Stimulated activated CD4-positive, alpha-beta T cell treated with anti-CD3 and anti-CD28 coated beads, Interleukin-4, amount 100 ng/mL, for 4 hours (primary cell): Measurements from ENCODE around the gene TRIM14.

ENCODE experiments used
- DNase-seq, 2 experiments: peaks; one replicate each; pipeline ENCODE4 v3.0.0-alpha.2; 2020

Gene TRIM14

GRCh38 chr9:98118640-98119601 lies at the start of gene TRIM14:
Gene TRIM14, minus strand, starts transcription at chr9:98119222. Its CDS starts 34 bp downstream, at chr9:98119188.
- peak; percentile 52 to 60 for DNase-seq

- DNase-seq = no peak
Measured at GRCh38 chr9:98168153-98168780, 49.2 kb upstream of the TRIM14 start.

GRCh38 chr9:98164912-98165311 lies 45.9 kb upstream of the TRIM14 start:
- DNase-seq = no peak

GRCh38 chr9:98162613-98163012 lies 43.6 kb upstream of the TRIM14 start:
- no peak for DNase-seq

GRCh38 chr9:98161851-98162250 lies 42.8 kb upstream of the TRIM14 start:
- no peak for DNase-seq

- no peak for DNase-seq
Measured at GRCh38 chr9:98159790-98160189, 40.8 kb upstream of the TRIM14 start.

GRCh38 chr9:98159301-98159700 lies 40.3 kb upstream of the TRIM14 start:
- no peak for DNase-seq

GRCh38 chr9:98158071-98158831 lies 39.2 kb upstream of the TRIM14 start:
- DNase-seq = no peak

GRCh38 chr9:98157372-98157771 lies 38.4 kb upstream of the TRIM14 start:
- DNase-seq = no peak

- no peak for DNase-seq
Measured at GRCh38 chr9:98154678-98155077, 35.7 kb upstream of the TRIM14 start.

- no peak for DNase-seq
Measured at GRCh38 chr9:98152526-98152925, 33.5 kb upstream of the TRIM14 start.

- no peak for DNase-seq
Measured at GRCh38 chr9:98150721-98151120, 31.7 kb upstream of the TRIM14 start.

GRCh38 chr9:98150164-98150563 lies 31.1 kb upstream of the TRIM14 start:
- no peak for DNase-seq

- no peak for DNase-seq
Measured at GRCh38 chr9:98149422-98149821, 30.4 kb upstream of the TRIM14 start.

GRCh38 chr9:98148486-98148885 lies 29.5 kb upstream of the TRIM14 start:
- DNase-seq = no peak

GRCh38 chr9:98147582-98147981 lies 28.6 kb upstream of the TRIM14 start:
- no peak for DNase-seq

GRCh38 chr9:98146101-98146991 lies 27.3 kb upstream of the TRIM14 start:
- no peak for DNase-seq

- no peak for DNase-seq
Measured at GRCh38 chr9:98144631-98145030, 25.6 kb upstream of the TRIM14 start.

GRCh38 chr9:98144076-98144475 lies 25.1 kb upstream of the TRIM14 start:
- DNase-seq = no peak

GRCh38 chr9:98142925-98143481 lies 24.0 kb upstream of the TRIM14 start:
- DNase-seq = no peak

- DNase-seq = no peak
Measured at GRCh38 chr9:98142182-98142907, 23.3 kb upstream of the TRIM14 start.
